Stimulated activated CD8-positive, alpha-beta memory T cell treated with anti-CD3 and anti-CD28 coated beads, Interleukin-4, amount 100 ng/mL, for 1 hour (primary cell): Measurements from ENCODE around the gene CD74.

ENCODE experiments used
- DNase-seq, 2 donors: peaks; one replicate each; pipeline ENCODE4 v3.0.0-alpha.2; 2020; ENCODE audit warnings: low read depth in 2 of 2, low spot score in 1 of 2

The CD74 gene

GRCh38 chr5:150397782-150398721 is 14.7 kb downstream of the CD74 start:
- DNase-seq = no peak

GRCh38 chr5:150397146-150397781 is 15.4 kb downstream of the CD74 start:
- DNase-seq = no peak

DNA sequence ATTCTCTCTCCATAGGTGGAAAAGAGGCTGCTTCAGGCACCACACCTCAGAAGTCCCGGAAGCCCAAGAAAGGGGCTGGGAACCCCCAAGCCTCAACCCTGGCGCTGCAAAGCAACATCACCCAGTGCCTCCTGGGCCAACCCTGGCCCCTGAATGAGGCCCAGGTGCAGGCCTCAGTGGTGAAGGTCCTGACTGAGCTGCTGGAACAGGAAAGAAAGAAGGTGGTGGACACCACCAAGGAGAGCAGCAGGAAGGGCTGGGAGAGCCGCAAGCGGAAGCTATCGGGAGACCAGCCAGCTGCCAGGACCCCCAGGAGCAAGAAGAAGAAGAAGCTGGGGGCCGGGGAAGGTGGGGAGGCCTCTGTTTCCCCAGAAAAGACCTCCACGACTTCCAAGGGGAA is 16.4 kb downstream of the CD74 start:
- no peak for DNase-seq

GRCh38 chr5:150395688-150395975 is 17.1 kb downstream of the CD74 start:
- DNase-seq = no peak

DNA sequence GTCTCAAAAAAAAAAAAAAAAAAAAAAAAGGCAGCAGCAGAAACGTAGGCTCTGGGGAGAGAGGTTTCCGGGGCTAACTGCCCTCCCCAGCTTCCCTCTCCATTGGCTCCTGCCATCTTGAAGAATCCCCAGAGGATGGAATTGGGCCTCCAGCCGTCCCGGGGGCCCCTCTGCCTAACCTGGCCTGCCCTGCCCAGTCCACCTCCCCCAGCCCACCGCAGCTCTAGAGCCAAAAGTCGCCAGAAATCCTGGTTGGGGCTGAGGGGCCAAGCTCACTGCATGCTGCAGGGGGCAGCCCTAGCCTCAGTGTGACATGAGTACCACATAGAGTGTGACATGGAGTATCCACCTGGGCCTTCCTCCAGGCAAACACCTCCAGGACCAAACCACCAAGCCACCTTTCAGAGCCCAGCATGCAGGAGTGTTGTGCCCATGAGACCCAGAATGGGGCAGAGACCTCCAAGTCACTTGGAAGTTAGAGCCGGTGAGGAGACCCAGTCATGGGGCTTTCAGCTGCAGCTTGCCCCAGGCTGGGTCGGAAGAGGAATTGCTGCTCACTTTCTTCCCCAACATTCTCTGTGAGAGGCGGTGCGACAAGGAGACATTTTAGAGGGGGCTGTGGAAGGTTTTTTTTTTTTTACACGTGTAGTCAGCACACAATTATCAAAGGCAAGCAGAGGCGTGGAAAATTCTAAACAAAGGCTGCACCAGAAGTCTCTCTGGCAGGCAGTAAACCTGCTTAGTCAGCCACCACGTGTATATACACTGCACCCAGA is 17.6 kb downstream of the CD74 start:
- DNase-seq = no peak

DNA sequence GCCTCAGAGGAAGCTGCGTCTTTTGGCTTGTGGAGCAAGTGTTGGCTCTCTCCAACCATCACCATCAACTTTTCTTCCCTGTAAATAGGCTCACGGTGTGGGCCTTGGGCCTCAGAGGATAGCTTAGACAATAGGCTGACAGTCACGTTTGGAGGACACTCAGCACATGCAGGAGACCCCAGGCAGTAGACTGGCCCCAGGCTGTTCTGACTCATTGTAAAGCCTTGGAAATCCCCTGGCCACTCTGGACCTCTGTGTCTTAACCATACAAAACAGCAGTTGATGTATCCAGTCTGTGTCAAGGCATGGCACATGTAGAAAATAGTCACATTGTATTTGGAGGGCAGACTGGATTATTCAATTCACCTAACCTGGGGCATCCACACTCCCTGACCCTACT is 18.6 kb downstream of the CD74 start:
- DNase-seq = no peak

GRCh38 chr5:150393096-150393645 is 19.5 kb downstream of the CD74 start:
- no peak for DNase-seq

DNA sequence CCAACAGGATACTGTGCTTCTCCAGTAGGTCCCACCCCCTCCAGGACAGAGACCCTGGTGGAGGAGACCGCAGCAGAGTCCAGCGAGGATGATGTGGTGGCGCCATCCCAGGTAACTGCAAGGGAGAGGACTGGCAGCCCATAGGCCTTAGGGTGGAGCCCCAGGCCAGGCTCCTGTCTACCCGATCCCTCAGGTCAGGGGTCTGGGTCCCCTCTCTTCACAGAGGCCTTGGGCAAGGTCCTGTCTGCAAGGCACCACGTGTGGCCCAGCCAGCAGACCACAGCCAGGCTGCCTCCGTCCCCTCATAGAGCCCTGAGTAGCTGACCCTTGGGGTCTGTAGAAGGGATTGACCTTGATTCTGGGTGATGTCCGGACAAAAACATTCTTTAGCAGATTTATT is 20.0 kb downstream of the CD74 start:
- DNase-seq = no peak

- no peak for DNase-seq
Observed at GRCh38 chr5:150391986-150392385, 20.7 kb downstream of the CD74 start.

DNA sequence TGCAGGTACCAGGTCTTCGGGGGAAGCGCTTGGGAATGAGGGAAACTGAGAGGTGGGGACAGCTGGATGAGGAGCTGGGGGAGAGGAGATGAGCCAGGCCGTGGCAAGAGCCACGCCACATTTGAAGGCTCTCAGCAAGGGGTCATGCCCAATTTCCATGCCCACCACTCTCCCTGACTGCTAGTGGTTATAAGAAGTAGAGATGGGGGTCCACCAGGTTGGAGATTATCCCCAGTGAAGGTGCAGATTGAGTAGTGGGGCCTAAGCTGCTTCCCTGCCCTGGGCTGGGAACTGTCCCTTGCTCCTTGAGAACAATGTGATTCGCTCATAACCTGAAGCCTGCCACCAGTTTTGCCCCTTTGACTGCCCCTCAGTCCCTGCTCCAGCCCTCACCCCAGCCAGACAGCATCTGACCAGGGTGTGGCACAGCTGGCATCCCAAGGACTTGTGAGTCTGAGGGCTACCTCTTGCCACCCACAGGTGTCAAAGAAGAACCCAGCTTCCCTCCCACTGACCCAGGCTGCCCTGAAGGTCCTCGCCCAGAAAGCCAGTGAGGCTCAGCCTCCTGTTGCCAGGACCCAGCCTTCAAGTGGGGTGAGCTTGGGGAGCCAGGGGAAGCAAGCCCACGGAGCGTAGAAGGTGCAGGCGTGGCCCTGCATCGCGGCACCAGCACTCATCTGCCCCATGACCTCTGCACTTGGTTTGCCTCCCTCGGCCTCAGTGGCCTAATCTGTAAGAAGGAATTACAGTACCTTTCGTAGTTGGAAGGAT is 21.5 kb downstream of the CD74 start:
- DNase-seq = no peak

DNA sequence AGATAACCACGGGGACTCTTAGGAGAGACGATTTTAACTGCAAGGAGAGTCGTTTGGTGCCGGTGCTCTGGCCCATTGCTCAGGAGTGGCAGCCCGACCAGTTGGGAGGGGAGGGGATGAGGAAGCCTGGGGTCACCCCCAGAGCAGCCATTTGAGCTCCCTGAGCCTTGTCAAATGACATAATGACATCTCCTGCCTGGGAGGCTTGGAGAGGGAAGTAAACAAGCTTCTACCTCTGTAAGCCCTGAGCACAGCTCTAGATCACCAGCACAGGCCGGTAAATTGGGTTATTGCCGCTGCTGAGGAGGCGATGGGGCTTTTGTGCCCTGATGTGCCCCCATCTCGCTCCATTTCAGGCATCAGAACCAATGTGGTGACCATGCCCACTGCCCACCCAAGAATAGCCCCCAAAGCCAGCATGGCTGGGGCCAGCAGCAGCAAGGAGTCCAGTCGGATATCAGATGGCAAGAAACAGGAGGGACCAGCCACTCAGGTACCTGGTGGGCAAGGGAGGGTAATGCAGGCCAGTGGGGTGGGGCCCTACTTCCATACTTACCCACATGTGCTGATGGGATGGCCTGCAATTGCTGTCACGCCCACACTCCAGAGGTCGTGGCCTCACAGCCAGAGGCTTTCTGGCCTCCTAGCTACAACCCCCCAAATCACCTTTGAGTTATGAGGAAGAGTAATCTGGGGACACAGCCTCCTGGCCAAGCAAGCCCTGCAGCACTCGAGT is 23.0 kb downstream of the CD74 start:
- DNase-seq = no peak

GRCh38 chr5:150386024-150386855 is 26.5 kb downstream of the CD74 start:
- DNase-seq = no peak

DNA sequence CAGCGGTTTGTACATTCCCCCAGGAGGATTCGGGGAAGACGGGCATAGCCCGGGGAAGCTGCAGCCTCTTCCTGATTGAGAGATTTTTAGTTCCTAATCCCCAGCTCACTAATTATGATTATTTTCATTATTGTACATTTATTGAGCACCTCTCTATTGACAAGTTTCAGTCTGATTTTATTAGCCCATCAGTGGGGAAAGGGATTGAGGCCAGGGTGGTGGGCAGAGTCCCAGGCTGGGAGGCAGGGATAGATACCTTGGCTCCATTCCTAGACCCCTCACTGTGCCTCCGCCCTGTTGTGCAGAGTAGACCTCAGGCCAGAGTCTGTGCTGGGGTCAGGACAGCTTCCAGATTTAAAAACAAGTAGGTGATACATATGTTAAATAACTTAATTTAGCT is 28.0 kb downstream of the CD74 start:
- DNase-seq = no peak

DNA sequence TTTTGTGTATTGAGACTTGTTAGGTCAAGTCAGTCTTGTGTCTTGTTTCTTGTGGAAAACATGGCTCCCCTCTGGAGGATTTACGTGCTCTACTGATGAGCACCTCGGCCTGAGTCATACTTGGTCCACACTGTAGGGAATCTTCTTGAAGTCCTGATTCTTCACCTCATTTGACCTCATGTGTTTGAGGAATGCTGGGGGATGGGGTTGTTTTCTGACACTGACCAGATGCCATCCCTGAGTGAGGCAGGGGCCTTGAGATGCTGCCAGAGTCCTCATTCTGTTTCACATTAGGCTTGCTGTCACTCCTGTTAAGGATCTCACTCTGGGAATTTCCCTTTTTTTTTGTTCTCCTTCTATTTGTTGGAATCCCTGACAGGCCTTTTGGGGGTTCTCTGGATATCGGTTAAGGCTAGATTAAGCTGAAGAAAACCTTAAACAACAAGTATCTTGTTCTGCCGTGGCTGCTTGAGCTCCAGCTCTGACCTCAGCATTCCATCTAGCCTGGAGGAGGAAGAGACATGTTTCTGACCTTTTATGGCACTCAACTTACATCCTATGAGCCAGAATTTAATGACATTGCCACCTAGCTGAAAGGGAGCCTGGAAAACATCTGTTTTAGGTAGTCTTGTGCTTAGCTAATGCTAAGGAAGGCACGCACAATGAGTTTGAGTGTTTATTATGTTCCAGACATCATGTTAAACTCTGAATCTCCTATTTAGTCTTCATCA is 34.6 kb downstream of the CD74 start:
- no peak for DNase-seq

GRCh38 chr5:150376799-150377771 is 35.6 kb downstream of the CD74 start:
- DNase-seq = no peak

DNA sequence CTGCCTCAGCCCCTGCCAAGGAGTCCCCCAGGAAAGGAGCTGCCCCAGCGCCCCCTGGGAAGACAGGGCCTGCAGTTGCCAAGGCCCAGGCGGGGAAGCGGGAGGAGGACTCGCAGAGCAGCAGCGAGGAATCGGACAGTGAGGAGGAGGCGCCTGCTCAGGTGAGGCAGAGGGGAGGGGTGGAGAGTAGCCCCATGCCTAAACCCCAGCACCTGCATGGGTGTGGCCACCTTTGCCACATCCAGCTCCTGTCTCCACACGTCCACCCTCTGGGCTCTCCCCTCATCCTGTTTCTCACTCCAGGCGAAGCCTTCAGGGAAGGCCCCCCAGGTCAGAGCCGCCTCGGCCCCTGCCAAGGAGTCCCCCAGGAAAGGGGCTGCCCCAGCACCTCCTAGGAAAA is 38.1 kb downstream of the CD74 start:
- no peak for DNase-seq

GRCh38 chr5:150372639-150373038 is 40.1 kb downstream of the CD74 start:
- no peak for DNase-seq

DNA sequence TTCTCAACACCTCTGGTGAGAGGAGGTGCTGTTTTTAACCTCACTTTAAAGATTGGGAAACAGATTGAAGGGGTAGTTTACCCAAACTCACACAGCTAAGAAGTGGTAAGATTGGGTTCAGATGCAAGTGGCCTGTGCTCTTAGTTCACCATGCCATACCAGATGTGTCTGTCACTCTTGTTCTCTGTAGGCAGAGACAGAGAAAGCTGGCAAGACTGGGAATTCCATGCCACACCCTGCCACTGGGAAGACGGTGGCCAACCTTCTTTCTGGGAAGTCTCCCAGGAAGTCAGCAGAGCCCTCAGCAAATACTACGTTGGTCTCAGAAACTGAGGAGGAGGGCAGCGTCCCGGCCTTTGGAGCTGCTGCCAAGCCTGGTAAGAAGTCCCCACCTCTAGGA is 44.2 kb downstream of the CD74 start:
- DNase-seq = no peak
